AG09309 (cell line): ENCODE data around the gene CTSG.
"Not testable (repeated sequence)": the region's sequence is repeated elsewhere in the genome, so short reads cannot be mapped to it uniquely, and the experiment has no call there.

Source experiments
- DNase-seq: peaks from one replicate; pipeline ENCODE4 v3.0.0-alpha.2; 2010; ENCODE audit warnings: low read depth
- H3K4me3 ChIP-seq: 2 replicates; pipeline ENCODE4 v1.5.1; 2011; ENCODE audit warnings: mild to moderate bottlenecking, low read depth, low read length, moderate library complexity; ENCODE audit not compliant: control insufficient read depth
- TF ChIP-seq, protein P1 (sequence below): IDR thresholded peaks from 2 replicates; pipeline ENCODE4 v1.5.1; 2011; ENCODE audit warnings: mild to moderate bottlenecking, low read depth, low read length, inconsistent platforms; ENCODE audit not compliant: insufficient read depth, control insufficient read depth; ENCODE audit errors: missing control alignments

Gene CTSG

DNA sequence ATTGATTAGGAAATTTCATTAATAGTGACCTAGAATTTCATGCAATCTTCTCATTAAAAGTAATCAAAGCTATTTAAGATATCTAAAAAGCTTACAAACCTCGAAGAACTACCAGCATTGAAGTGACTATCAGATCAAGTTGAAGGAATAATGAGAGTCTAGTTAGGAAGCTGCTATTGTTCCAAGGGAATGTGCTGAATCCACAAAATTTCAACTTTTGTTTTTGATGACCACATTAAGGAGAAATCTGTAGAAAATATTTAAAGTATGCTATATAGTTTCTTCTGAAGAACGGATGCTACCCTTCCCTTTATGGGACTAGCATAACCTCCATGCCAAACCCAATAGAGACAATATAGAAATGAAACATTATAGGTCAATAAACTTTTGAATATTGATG, 2.5 kb upstream of the CTSG start:
- no peak for DNase-seq
- TF ChIP-seq, protein P1, sequence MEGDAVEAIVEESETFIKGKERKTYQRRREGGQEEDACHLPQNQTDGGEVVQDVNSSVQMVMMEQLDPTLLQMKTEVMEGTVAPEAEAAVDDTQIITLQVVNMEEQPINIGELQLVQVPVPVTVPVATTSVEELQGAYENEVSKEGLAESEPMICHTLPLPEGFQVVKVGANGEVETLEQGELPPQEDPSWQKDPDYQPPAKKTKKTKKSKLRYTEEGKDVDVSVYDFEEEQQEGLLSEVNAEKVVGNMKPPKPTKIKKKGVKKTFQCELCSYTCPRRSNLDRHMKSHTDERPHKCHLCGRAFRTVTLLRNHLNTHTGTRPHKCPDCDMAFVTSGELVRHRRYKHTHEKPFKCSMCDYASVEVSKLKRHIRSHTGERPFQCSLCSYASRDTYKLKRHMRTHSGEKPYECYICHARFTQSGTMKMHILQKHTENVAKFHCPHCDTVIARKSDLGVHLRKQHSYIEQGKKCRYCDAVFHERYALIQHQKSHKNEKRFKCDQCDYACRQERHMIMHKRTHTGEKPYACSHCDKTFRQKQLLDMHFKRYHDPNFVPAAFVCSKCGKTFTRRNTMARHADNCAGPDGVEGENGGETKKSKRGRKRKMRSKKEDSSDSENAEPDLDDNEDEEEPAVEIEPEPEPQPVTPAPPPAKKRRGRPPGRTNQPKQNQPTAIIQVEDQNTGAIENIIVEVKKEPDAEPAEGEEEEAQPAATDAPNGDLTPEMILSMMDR = no peak
- no peak overlapping the region for H3K4me3 ChIP-seq

DNA sequence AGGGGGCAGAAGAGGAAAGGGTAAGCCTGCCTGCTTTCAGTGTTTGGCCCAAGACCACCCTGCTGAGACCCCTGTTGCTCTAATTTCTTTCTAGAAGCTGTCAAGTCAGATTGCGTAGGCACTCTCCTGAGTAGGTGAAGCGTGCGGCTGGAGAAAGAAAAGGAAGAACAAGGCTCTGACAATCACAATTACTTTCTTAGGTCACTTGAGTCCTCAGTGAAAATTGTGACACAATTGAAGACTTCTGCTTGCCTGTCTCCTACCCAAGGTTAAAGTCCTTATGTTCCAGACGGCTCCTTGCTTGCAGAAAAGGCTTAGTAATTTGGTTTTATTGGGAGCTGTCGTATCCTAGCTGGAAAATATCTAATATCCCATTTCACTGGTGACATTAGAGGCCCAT, 721 bp upstream of the CTSG start:
- no peak for DNase-seq
- H3K4me3 ChIP-seq = no peak overlapping the region
- TF ChIP-seq, protein P1 = no peak

DNA sequence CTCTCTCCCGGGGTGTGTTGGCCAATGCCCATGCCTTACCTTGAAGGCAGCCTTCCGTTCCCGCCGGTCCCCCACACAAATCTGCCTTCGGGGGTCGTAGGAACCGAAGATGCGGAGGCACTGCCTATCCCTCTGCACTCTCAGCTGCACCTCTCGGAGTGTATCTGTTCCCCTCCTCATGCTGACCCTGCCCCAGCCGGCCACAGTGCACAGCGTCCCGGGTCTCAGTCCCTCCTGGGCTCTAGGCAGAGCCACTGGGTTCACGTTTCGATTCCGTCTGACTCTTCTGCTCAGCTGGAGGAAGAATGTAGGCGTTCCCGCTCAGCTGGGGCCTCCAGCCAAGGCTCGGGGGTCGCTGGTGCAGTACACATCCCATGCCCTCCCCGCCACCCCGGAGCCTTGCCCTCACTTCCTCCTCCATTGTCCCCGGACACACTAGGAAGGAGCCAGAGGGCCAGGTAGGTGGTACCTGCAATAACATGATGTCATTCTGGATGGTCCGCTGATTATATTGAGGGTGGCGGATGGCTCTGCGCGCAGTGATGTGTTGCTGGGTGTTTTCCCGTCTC, 1.8 kb downstream of the CTSG start:
- H3K4me3 ChIP-seq = no peak overlapping the region
- DNase-seq = no peak
- TF ChIP-seq, protein P1 = no peak

DNA sequence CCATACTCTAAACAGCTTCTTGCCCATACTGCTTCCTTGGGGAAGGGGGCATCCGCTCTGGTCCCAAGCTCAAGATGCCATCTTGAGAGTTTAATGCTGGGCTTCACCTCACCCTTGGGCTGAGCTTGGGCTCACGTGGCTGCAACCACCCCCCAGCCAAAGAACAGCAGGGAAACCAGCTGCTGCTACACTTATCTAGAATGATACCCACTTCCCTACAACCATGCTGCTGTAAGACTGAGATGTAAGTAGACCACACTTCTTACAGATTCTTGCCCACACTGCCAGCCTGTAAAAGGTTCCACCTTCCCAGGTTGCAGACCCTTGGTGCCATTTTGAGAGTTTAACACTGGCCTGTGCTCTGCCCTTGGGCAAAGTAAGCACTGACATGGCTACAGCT, 9.7 kb downstream of the CTSG start:
- TF ChIP-seq, protein P1 = no peak

DNA sequence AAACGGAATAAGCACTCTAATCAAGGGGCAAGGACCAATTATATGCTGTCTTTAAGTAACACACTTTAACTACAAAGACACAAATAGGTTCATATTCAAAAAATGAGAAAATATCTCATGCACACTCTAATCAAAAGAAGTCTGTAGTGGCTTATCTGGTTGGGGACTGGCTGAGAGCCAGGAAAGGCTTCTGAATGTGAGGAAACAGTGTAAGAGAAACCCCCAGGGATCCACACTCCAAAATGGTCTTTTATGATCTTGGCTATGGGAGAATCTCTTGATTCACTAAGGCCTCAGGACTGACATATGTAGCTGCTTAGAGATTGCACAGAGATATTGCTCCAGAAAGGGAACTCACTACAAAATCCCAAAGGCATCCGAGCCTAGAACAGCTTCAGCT, 10.3 kb downstream of the CTSG start:
- no peak overlapping the region for H3K4me3 ChIP-seq
- no peak for DNase-seq
- TF ChIP-seq, protein P1 = no peak

More for the DNA sequence above, 9.7 kb downstream of the CTSG start:
- no peak for DNase-seq
- no peak overlapping the region for H3K4me3 ChIP-seq

DNA sequence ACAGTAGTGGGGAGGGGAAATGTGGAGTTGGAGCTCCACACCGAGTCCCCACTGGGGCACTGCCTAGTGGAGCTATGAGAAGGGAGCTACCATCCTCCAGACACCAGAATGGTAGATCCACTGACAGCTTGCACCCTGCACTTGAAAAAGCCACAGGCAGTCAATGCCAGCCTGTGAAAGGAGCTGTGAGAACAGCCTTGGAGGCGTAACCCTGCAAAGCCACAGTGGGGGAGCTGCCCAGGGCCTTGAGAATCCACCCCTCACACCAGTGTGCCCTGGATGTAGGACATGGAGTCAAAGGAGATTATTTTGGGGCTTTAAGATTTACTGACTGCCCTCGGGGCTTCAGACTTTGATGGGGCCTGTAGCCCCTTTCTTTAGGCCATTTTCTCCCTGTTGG, 12.5 kb downstream of the CTSG start:
- no peak for DNase-seq
- TF ChIP-seq, protein P1 = no peak
- H3K4me3 ChIP-seq = no peak overlapping the region

DNA sequence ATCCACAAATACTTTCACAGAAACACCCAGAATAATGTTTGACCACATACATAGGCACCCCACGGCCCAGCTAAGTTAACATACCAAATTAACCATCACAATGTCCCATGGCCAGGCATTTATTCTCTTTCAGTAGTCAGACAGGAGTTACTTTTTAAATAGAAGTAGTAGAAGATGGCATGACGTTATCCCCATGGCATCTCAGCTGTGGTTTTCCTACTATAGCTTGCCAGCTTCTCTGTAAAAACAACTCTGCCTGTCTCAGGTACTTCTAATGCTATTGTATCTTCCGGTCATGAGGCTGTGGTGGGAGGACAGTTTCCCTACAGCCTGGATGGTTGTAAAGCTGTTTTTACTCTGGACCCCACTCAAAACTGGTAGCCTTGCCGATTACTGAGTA, 19.3 kb downstream of the CTSG start:
- TF ChIP-seq, protein P1 = no peak
- no peak for DNase-seq
- H3K4me3 ChIP-seq = no peak overlapping the region

DNA sequence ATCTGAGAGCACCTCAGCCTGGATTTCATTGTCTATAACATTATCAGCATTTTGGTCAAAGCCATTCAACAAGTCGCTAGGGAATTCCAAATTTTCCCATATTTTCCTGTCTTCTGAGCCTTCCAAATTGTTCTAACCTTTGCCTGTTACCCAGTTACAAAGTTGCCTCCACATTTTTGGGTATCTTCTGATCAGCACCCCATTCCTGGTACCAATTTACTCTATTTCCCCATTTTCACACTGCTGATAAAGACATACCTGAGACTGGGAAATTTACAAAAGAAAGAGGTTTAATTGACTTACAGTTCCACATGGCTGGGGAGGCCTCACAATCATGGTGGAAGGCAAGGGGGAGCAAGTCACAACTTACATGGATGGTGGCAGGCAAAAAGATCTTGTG, 27.0 kb downstream of the CTSG start:
- DNase-seq, H3K4me3 ChIP-seq: not testable (repeated sequence)
